Measurements from ENCODE around the gene IDH2. TPM values are rescaled to one million over a fixed set of nuclear protein-coding genes. Genes with fewer than 3 reads are reported as not detected.
"Not testable (repeated sequence)": the region's sequence is repeated elsewhere in the genome, so short reads cannot be mapped to it uniquely, and the experiment has no call there.

IDH2 gene
- total RNA-seq, 1 donor from 2014 or later: 79.1 TPM

DNA sequence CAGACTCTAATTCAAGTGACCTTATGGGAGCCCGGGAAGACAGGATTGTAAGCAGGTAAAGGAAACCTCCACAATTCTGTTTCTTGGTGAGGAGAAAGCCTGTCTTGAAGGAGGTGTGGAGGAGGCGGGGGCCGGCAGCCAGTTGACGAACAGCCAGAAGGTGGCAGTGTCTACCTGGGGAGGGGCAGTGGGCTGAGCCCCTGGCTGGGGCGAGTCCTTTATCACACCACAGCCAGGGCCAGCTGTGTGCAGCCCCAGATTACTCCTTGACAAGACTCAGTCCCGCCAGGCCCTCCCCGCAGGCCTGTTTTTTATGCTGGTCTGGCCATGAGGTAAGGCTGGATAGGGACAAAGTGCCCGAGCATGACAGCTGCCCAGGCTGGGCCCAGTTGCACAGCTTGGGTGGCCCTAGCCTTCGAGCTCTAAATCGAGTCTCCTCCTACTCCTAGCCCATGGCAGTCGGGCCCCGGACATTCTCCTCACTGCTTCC is 40.9 kb upstream of the IDH2 start:
- H3K36me3 ChIP-seq (ENCODE audit: control insufficient read depth, insufficient read depth, low read length): no peaks in the 10 kb centered on the region
- H3K4me3 ChIP-seq (ENCODE audit: low read depth, low read length): no peak overlapping the region
- no peaks in the 10 kb centered on the region for H3K27me3 ChIP-seq (ENCODE audit: control insufficient read depth, insufficient read depth, low read length)
- no peak for DNase-seq (ENCODE audit: low read depth)
- TF ChIP-seq, protein P1, sequence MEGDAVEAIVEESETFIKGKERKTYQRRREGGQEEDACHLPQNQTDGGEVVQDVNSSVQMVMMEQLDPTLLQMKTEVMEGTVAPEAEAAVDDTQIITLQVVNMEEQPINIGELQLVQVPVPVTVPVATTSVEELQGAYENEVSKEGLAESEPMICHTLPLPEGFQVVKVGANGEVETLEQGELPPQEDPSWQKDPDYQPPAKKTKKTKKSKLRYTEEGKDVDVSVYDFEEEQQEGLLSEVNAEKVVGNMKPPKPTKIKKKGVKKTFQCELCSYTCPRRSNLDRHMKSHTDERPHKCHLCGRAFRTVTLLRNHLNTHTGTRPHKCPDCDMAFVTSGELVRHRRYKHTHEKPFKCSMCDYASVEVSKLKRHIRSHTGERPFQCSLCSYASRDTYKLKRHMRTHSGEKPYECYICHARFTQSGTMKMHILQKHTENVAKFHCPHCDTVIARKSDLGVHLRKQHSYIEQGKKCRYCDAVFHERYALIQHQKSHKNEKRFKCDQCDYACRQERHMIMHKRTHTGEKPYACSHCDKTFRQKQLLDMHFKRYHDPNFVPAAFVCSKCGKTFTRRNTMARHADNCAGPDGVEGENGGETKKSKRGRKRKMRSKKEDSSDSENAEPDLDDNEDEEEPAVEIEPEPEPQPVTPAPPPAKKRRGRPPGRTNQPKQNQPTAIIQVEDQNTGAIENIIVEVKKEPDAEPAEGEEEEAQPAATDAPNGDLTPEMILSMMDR (IDR thresholded peaks at IDR 0.05; ENCODE audit: insufficient read depth, low read length, poor library complexity, severe bottlenecking): peak; percentile 95

- H3K36me3 ChIP-seq (ENCODE audit: control insufficient read depth, insufficient read depth, low read length): no peaks in the 10 kb centered on the region
- no peak for DNase-seq (ENCODE audit: low read depth)
- TF ChIP-seq, protein P1 (IDR thresholded peaks at IDR 0.05; ENCODE audit: insufficient read depth, low read length, poor library complexity, severe bottlenecking): no peak
- no peaks in the 10 kb centered on the region for H3K27me3 ChIP-seq (ENCODE audit: control insufficient read depth, insufficient read depth, low read length)
- H3K4me3 ChIP-seq (ENCODE audit: low read depth, low read length): no peak overlapping the region
Measured at GRCh38 chr15:90142216-90143165, 40.2 kb upstream of the IDH2 start.

DNA sequence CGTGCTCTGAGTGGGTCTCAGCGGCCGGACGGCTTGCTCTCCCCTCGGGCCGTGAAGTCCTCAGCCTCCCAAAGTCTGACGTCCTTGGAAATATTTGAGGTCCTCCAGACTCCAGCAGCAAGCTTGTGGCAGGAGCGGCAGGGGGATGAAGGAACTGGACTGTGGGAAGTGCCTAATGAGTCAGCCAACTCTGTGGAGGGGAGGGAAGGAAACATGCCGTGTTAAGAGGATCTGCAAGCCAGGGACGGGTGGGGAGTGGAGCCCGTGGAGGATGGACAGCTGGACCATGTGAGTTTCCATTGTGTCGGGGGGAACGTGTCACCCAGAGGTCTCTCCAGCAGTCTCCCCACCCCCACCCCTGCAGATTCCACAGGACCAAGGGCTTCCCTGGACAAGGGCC is 39.4 kb upstream of the IDH2 start:
- TF ChIP-seq, protein P1 (IDR thresholded peaks at IDR 0.05; ENCODE audit: insufficient read depth, low read length, poor library complexity, severe bottlenecking): no peak
- DNase-seq (ENCODE audit: low read depth): no peak
- no peak overlapping the region for H3K4me3 ChIP-seq (ENCODE audit: low read depth, low read length)
- no peaks in the 10 kb centered on the region for H3K27me3 ChIP-seq (ENCODE audit: control insufficient read depth, insufficient read depth, low read length)
- no peaks in the 10 kb centered on the region for H3K36me3 ChIP-seq (ENCODE audit: control insufficient read depth, insufficient read depth, low read length)

GRCh38 chr15:90139549-90139948 is 37.3 kb upstream of the IDH2 start:
- not testable (repeated sequence) for H3K4me3 ChIP-seq (ENCODE audit: low read depth, low read length); H3K27me3 ChIP-seq (ENCODE audit: control insufficient read depth, insufficient read depth, low read length); DNase-seq (ENCODE audit: low read depth); H3K36me3 ChIP-seq (ENCODE audit: control insufficient read depth, insufficient read depth, low read length)

- no peaks in the 10 kb centered on the region for H3K27me3 ChIP-seq (ENCODE audit: control insufficient read depth, insufficient read depth, low read length)
- H3K36me3 ChIP-seq (ENCODE audit: control insufficient read depth, insufficient read depth, low read length): no peaks in the 10 kb centered on the region
- H3K4me3 ChIP-seq (ENCODE audit: low read depth, low read length): no peak overlapping the region
- TF ChIP-seq, protein P1 (IDR thresholded peaks at IDR 0.05; ENCODE audit: insufficient read depth, low read length, poor library complexity, severe bottlenecking): no peak
- DNase-seq (ENCODE audit: low read depth): no peak
Measured at GRCh38 chr15:90138071-90138833, 36.0 kb upstream of the IDH2 start.

DNA sequence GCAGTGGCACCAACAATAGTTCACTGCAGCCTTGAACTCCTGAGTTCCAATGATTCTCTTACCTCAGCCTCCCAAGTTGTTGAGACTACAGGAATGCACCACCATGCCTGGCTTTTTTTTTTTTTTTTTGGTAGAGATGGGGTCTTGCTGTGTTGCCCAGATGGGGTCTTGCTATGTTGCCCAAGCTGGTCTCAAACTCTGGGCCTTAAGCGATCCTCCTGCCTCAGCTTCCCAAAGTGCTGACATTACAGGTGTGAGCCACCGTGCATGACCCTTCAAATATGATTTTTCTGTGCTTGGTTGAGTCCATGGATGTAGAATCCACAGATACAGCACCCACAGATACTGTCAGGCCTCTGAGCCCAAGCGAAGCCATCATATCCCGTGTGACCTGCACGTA is 30.2 kb upstream of the IDH2 start:
- H3K4me3 ChIP-seq (ENCODE audit: low read depth, low read length): no peak overlapping the region
- no peaks in the 10 kb centered on the region for H3K27me3 ChIP-seq (ENCODE audit: control insufficient read depth, insufficient read depth, low read length)
- DNase-seq (ENCODE audit: low read depth): no peak
- no peaks in the 10 kb centered on the region for H3K36me3 ChIP-seq (ENCODE audit: control insufficient read depth, insufficient read depth, low read length)
- TF ChIP-seq, protein P1 (IDR thresholded peaks at IDR 0.05; ENCODE audit: insufficient read depth, low read length, poor library complexity, severe bottlenecking): no peak
